Fibroblast of the conjunctiva (primary cell): ENCODE measurements around the gene RBM25.
"Not testable (repeated sequence)": the region's sequence is repeated elsewhere in the genome, so short reads cannot be mapped to it uniquely, and the experiment has no call there.

ENCODE experiments used
- DNase-seq: peaks from one replicate; pipeline ENCODE4 v3.0.0-alpha.2; 2010; ENCODE audit warnings: low read depth

Gene RBM25

GRCh38 chr14:73058224-73058921 lies at the start of gene RBM25:
Gene RBM25 (plus strand): TSS chr14:73058534. CDS start chr14:73071642, 13,108 bp downstream.
- peak; percentile 98 for DNase-seq

- not testable (repeated sequence) for DNase-seq
Measured at GRCh38 chr14:73011189-73011588, 47.1 kb upstream of the RBM25 start.

- DNase-seq = no peak
Measured at GRCh38 chr14:73014105-73014504, 44.2 kb upstream of the RBM25 start.

DNA sequence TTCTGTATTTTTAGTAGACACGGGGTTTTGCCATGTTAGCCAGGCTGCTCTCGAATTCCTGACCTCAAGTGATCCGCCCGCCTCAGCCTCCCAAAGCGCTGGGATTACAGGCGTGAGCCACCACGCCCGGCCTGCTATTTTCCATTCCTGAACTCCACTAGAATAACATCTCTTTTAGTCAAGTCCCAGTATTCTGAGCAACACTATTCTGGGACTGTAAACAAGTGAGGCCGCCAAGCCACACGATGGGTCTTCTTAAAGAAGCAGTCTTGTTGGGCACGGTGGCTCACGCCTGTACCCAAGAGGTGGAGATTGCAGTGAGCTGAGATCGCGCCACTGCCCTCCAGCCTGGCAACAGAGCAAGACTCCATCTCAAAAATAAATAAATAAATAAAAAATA lies 42.8 kb upstream of the RBM25 start:
- not testable (repeated sequence) for DNase-seq

GRCh38 chr14:73016011-73016410 lies 42.3 kb upstream of the RBM25 start:
- not testable (repeated sequence) for DNase-seq

DNA sequence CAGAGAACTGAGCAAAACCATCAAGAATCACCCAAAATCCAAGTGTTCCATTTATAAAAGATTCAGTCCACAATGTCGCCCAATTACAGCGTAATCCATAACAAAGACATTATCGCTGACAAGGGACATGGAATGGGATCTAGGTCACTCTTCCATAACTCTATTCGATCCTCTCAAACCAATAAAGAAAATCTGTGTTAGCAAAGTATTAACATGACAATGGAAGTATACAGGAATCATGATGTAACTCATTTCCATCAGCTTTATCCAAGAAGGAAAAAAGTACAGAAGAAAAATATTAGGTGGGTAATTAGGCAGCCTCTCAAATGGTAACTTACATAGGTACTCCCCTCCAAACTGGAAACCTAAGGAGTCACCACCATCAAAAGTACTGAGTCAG lies 36.3 kb upstream of the RBM25 start:
- no peak for DNase-seq

DNA sequence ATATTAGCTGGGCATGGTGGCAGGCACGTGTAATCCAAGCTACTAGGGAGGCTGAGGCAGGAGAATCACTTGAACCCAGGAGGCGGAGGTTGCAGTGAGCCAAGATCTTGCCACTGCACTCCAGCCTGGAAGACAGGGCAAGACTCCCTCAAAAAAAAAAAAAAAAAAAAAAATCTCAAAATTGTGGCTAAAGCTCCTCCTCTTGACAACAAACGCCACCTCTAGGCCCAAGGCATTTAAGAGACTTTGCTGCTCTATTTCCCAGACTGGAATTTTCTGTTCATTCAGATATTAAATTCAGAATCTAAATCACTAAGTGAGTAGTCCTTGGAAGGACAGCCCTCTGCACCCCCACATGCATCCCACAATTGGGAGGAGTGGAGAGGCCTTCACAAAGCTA lies 32.8 kb upstream of the RBM25 start:
- DNase-seq = no peak

DNA sequence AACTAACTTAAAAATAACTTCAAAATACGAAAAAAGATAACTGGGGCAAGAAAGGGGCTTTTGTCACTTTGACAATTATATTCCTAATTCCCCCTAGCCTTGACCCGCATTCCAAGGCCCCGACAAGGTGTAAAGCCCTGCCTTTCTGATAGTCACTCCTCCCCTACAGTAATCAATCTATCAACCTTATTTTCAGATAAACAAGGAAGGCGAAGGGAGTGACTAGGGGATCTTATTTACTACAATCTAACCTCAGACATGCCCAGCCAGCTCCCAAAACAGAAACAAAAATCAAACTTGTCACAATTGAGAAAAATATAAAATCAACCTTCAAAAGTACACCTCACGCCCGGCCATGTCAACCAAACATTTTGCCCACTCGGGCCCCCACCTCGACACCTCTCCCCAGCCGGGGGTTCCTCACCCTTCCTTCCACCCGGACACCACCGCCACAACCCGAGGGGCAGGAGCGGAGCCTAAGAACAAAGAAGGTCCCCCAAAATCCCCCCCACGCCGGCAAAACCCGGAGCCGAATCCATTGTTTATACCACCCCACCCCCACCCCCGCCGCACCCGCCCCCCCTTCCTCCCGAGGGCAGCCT lies 32.0 kb upstream of the RBM25 start:
- DNase-seq = no peak

DNA sequence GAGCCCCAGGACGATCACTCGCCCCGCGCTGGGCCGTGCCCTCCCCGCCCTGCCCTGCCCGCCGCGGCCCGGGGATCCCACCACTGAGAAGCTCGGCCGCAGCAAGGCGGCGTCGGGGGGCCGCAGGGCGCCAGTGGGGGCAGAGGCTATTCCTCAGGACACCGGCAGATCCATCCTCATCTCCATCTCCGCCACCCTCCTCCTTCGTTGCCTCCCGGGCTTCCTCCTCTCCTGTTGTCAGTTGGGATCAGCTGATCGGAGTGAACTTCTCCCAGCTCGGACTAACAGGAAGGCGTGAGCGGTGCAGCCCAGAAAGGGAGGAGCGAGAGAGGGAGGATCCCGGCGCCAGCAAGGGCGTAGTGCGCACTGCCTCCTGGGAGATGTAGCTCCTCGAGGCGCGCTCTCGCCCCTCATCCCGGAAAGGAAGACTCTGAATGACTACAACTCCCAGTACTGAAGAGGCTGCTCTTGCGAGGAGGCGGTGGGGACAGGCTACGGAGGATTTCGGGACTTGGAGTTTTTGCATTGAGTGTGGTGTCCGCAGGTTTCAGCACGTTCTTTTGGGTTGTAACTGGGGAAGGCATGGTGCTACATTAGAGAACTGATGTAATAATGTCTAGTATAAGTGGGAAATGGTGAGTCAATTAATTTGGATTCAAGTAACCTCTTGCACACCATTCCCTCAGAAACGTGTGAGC lies 31.3 kb upstream of the RBM25 start, which contains the start of gene ZFYVE1:
Gene ZFYVE1, minus strand, starts transcription at position 262 of the 698 bp plus-strand sequence. CDS start 2,598 bp downstream, outside the sequence.
- peak; percentile 98 for DNase-seq

GRCh38 chr14:73027546-73027945 lies 30.8 kb upstream of the RBM25 start:
- no peak for DNase-seq

DNA sequence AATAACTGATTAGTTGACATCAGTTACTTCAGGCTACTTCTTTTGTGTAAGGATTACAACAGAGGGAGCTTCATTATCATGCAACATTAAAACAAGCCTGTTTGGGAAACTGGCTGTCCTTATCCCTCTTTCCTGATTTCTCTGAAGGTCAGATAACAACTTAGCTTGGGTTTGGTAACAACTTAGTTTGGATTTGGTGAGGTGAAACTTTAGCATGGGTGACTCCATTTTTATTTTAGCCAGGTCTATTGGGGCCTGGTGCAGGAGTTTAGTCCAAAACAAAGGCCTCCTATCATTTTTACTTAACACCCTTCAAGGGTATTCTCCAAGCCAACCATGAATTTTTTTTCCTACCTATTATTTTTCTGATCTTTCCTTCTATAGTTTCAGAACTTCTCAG lies 30.4 kb upstream of the RBM25 start:
- DNase-seq = no peak

DNA sequence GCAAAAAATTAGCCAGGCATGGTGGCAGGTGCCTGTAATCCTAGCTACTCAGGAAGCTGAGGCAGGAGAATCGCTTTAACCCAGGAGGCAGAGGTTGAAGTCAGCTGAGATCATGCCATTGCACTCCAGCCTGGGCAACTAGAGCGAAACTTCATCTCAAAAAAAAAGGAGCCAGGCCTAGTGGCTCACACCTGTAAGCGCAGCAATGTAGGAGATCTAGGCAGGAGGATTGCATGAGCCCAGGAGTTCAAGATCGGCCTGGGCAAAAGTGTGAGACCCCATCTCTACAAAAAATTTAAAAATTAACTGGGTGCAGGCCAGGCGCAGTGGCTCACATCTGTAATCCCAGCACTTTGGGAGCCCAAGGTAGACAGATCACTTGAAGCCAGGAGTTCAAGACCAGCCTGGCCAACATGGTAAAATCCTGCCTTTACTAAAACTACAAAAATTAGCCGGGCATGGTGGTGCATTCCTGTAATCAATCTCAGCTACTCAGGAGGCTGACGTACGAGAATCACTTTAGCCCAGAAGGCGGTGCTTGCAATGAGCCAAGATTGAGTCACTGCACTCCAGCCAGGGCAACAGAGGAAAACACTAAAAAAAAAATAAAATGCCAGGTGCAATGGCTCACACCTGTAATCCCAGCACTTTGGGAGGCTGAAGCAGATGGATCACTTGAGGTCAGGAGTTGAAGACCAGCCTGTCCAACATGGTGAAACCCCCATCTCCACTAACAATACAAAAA lies 21.5 kb upstream of the RBM25 start:
- DNase-seq = not testable (repeated sequence)

DNA sequence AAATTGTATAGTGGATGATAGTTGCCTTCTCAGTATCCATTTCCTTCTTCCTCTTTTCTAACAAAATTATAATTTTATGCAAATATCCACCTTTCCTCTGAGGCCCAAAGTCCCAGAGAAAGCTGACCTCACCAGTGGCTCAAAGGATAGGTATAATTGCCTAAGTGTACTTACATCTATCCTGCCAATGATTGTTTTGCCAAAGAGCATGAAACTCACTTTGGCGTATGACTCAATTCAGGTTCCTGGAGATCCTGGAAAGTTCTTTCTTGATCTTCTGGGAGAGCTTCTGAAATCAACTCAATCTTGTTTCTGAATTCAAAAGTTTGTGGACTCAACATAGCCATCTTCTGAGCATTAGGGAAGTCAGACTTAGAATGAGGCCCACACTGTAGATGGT lies 10.5 kb upstream of the RBM25 start:
- DNase-seq = no peak

DNA sequence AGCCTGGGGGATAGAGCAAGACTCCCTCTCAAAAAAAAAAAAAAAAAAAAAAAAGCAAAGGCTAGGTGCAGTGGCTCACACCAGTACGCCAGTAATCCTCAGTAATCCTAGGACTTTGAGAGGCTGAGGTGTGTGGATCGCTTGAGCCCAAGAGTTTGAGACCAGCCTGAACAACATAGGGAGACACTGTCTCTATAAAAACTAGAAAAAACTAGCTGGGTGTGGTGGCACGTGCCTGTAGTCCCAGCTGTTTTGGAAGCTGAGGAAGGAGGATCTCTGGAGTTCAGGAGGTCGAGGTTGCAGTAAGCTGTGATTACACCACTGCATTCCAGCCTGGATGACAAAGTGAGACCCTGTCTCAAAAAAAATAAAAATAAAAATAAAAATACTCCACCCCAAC lies 8.9 kb upstream of the RBM25 start:
- DNase-seq = no peak

- DNase-seq = no peak
Measured at GRCh38 chr14:73055251-73055650, 3.1 kb upstream of the RBM25 start.

DNA sequence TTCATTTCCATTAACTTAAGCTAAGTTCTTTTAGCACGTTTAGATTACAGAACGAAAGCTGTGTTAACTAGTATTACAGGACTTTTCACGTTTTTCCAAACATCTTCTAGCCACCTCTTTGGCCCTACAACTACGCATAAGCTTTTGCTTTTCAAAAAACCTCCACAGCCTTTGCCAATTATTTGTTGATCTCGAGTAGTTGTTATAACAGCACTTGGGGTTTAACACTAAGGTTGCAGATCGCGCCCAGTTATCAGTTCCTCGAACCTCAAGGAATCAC lies 450 bp upstream of the RBM25 start:
- DNase-seq = no peak

DNA sequence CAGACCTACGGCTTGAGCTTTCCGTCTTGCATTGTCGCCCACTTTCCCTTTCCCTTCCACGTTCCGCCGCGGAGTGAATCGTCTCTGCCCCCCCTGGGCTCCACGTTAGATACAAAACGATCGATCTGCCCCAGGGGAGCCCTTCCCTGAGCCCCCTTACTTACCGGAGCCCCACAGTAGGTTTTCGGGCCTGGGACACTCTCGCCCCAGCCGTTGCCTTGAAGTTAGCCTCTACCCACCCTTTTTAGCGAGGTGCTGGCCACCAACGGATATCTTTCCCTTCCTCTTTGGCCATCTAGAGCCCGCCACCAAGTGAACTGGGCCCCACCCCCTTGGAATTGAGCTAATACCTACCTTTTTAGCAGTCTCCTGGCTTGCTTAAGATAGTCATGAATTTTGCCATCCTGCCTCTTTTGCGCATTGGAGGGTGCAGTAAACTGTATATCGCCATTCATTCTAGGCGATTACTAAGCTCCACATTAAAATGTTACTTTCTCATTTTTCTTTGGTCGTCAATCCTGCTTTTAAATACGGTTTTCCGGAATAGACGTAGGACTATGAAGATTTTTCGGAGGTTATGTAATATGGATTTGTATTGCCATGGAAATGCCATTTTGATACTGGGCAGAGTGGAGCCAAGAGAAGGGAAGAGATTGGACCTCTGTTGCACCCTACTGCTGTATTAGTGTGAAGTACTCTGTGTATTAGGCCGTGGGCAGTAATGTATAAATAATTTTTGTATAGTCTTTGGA lies 764 bp downstream of the RBM25 start:
- DNase-seq = peak; percentile 18

DNA sequence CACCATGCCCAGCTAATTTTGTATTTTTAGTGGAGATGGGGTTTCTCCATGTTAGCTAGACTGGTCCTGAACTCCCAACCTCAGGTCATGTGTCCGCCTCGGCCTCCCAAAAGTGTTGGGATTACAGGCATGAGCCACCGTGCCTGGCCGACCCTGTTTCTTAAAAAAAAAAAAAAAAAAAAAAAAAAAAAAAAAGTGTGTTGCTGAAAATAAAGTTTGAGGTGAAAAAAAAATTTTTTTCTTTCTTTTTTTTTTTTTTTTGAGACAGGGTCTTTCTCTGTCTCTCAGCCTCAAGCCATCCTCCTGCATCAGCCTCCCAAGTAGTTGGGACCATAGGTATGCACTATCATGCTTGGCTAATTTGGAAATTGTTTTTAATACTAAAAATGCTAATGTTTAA lies 11.3 kb downstream of the RBM25 start:
- DNase-seq = no peak

- DNase-seq = no peak
Measured at GRCh38 chr14:73091044-73091443, 32.7 kb downstream of the RBM25 start.

DNA sequence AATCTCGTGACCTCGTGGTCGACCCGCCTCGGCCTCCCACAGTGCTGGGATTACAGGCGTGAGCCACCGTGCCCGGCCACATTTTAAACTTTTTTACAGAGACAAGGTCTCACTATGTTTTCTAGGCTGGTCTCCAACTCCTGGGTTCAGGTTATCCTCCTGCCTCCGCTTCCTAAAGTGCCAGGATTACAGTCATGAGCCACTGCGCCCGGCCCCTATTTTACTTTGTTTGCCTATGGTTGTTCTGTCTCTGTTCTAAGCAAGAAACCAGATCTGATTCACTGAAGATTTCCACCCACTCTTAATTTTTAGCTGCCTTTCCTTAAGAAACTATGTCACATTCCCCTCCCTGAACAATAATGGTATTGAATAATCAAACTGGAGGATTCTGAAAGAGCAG lies 39.1 kb downstream of the RBM25 start:
- DNase-seq = no peak

GRCh38 chr14:73100334-73100733 lies 42.0 kb downstream of the RBM25 start:
- DNase-seq = no peak
